Measurements from ENCODE around the gene CELF3. TPM values are rescaled to one million over a fixed set of nuclear protein-coding genes. Genes with fewer than 3 reads are reported as not detected.

CELF3 gene
- total and polyA plus RNA-seq, 9 of the 15 experiments (the other 6 are each of a cell fraction or from before 2014, with no cell fraction given) = not detected

- no peak for TF ChIP-seq ZBTB49 (CRISPR knock-in tag; IDR thresholded peaks at IDR 0.05; ENCODE audit: borderline replicate concordance)
- peak; percentile 79 to 82 for TF ChIP-seq MAZ (CRISPR knock-in tag; conservative IDR thresholded peaks at IDR 0.05 in 1 of 2, IDR thresholded peaks at IDR 0.05 in 1 of 2)
- 0 out of 2 replicates have a peak, but pooled peaks have one; percentile 43 for TF ChIP-seq JUND (IDR thresholded peaks at IDR 0.05; ENCODE audit: borderline replicate concordance, low read depth, low read length)
- TF ChIP-seq JUND (tag; IDR thresholded peaks at IDR 0.05; ENCODE audit: borderline replicate concordance, low read depth, low read length) = no peak; the same call in 2 of the 3 replicates
- TF ChIP-seq ARID1B (IDR thresholded peaks at IDR 0.05) = no peak; the same call in 1 of the 2 replicates
- peak; percentile 17 to 36; a peak in 2 of 4 replicates for TF ChIP-seq RAD21 (CRISPR knock-in tag; conservative IDR thresholded peaks at IDR 0.05 in 1 of 2, IDR thresholded peaks at IDR 0.05 in 1 of 2)
- no peak for TF ChIP-seq PHTF2 (CRISPR knock-in tag; IDR thresholded peaks at IDR 0.05)
- TF ChIP-seq POLR3A (IDR thresholded peaks at IDR 0.05; ENCODE audit: borderline replicate concordance, extremely low read depth, insufficient read depth, insufficient read length) = no peak
- TF ChIP-seq, protein P1, sequence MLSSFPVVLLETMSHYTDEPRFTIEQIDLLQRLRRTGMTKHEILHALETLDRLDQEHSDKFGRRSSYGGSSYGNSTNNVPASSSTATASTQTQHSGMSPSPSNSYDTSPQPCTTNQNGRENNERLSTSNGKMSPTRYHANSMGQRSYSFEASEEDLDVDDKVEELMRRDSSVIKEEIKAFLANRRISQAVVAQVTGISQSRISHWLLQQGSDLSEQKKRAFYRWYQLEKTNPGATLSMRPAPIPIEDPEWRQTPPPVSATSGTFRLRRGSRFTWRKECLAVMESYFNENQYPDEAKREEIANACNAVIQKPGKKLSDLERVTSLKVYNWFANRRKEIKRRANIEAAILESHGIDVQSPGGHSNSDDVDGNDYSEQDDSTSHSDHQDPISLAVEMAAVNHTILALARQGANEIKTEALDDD (IDR thresholded peaks at IDR 0.05) = no peak
- no peak for TF ChIP-seq MAFK (IDR thresholded peaks at IDR 0.05; ENCODE audit: low read length)
- no peak for TF ChIP-seq ZNF695 (CRISPR knock-in tag; IDR thresholded peaks at IDR 0.05)
- no peak for TF ChIP-seq NCOA4 (IDR thresholded peaks at IDR 0.05; ENCODE audit: partially characterized antibody)
- peak; percentile 38; the same call in 1 of the 2 replicates for TF ChIP-seq HDAC2 (IDR thresholded peaks at IDR 0.05)
- TF ChIP-seq CBFA2T3 (IDR thresholded peaks at IDR 0.05) = no peak
- TF ChIP-seq, protein P2, sequence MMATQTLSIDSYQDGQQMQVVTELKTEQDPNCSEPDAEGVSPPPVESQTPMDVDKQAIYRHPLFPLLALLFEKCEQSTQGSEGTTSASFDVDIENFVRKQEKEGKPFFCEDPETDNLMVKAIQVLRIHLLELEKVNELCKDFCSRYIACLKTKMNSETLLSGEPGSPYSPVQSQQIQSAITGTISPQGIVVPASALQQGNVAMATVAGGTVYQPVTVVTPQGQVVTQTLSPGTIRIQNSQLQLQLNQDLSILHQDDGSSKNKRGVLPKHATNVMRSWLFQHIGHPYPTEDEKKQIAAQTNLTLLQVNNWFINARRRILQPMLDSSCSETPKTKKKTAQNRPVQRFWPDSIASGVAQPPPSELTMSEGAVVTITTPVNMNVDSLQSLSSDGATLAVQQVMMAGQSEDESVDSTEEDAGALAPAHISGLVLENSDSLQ (IDR thresholded peaks at IDR 0.05) = 0 out of 2 replicates have a peak, but pooled peaks have one; percentile 32
- TF ChIP-seq, protein P3, sequence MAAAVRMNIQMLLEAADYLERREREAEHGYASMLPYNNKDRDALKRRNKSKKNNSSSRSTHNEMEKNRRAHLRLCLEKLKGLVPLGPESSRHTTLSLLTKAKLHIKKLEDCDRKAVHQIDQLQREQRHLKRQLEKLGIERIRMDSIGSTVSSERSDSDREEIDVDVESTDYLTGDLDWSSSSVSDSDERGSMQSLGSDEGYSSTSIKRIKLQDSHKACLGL (CRISPR knock-in tag; IDR thresholded peaks at IDR 0.05; ENCODE audit: borderline replicate concordance, poor library complexity, severe bottlenecking) = no peak
- TF ChIP-seq ZNF830 (CRISPR knock-in tag; IDR thresholded peaks at IDR 0.05) = 0 out of 2 replicates have a peak, but pooled peaks have one; percentile 35
- no peak for TF ChIP-seq KLF6 (CRISPR knock-in tag; IDR thresholded peaks at IDR 0.05; ENCODE audit: borderline replicate concordance)
- peak; percentile 54; the same call in 1 of the 2 replicates for TF ChIP-seq ZNF232 (CRISPR knock-in tag; IDR thresholded peaks at IDR 0.05)
Measured at GRCh38 chr1:151762941-151763921, 46.6 kb upstream of the CELF3 start, which contains the start of gene MRPL9 (continued).
